GM19239 (cell line): ENCODE measurements around the gene CCDC195.
A peak's percentile ranks its signal among the peaks of the same experiment; 100 is the strongest.
"Not testable (repeated sequence)": the region's sequence is repeated elsewhere in the genome, so short reads cannot be mapped to it uniquely, and the experiment has no call there.

Source experiments
- DNase-seq: peaks from one replicate; pipeline ENCODE4 v3.0.0; 2011; ENCODE audit warnings: low spot score; ENCODE audit not compliant: insufficient read length
- FAIRE-seq: peaks from 2 replicates; lab custom pipeline; 2011; peaks lifted over from hg19 to GRCh38; lab: Jason Lieb, UNC

CCDC195 gene

GRCh38 chr2:224694502-224694901, 21.7 kb downstream of the CCDC195 start:
- DNase-seq: no peak
- FAIRE-seq: no peak

- no peak for FAIRE-seq
- DNase-seq: no peak
These were observed 24.6 kb downstream of the CCDC195 start for GRCh38 chr2:224691563-224691962.

DNA sequence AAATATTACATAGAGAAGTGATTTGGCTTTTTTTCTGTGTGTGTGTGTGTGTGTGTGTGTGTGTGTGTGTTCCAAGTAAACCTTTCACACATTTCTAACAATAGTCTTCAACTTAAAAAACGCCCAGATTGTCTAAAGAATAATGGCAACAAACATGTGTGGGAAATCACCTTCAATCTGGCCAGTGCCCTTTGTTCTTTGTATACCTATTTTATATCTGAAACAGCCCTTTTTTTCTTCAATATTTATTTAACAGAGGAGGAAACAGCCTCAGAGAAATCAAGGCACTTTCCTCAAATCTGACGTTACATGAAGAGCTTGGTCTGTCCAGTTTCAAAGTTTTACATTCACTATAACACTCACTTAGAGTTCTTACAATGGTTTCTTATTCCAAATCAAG, 25.3 kb downstream of the CCDC195 start:
- DNase-seq: no peak
- FAIRE-seq: no peak

DNA sequence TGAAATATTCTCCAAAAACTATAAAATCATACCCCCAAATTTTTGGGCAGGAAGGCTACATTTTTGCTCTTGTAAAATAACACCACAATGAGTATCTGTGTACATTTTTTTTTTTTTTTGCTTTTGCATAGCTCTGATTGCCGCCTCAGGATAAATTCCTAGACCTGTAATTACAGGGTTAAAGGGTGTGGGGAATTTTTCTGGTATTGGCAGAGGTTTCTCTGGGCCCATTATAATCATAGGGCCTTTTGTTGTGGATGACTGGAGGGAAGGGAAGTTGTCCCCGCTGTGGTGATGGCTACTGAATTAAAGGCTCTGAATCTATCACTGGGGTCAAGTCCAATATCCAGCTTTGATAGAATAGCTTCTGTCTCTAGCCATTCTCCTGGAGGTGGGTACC, 26.6 kb downstream of the CCDC195 start:
- DNase-seq (no peak), FAIRE-seq (no peak)

- FAIRE-seq (no peak), DNase-seq (no peak)
These were observed 27.2 kb downstream of the CCDC195 start for GRCh38 chr2:224688997-224689396.

DNA sequence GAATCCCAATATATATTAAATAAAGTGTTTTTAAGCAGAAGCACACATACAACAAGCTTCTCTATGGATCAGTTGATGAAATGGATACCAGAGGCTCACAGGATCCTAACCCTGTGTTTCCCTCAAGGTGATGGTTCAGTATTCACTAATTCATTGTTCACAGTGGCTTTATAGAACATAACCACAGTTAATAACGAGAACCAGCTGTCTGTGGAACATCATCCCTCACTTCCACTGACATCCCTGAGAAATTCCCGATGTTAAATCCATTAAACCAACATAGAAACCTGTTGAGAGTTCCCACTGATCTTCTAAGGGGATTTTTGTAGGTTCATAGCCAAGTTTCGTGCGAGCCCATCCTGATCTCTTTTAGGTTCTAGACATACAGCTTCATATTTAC, 29.0 kb downstream of the CCDC195 start:
- FAIRE-seq (no peak), DNase-seq (no peak)

DNA sequence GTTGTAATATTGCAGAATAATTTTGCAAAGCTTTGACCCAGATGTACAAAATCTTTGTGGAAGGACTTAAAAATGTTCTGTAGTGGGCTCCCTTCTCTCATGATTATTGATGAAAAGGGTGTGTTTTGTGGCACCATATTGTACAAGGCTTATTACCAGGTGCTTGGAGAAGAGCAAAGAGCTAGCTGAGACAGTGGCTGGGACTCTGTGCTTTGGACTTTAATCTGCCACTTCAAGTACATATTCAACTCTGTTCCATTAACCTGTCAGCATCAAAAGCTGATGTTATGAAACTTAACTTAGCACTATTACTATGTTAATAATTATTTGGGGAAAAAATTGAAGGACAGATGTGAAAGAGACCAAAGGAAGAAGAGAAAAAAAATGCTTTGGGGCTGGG, 31.0 kb downstream of the CCDC195 start:
- DNase-seq (no peak), FAIRE-seq (no peak)

DNA sequence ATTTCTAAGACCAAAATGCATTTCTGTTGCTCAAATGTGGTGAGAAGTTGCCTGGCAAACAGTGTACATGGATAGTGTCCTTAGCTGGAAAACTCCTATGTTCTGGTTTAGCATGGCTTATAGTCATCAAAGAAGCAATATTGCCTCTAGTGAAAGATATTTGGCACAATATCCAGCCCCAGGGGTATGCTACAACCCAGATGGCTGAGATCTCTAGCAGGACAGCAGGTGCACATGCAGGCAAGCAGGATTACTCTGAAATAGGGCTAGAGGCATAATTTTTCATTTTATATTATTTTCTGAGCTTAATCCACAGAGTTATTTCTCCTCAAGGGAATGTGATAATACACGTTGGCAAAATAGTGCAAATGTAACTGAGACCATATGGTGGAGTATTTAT, 34.0 kb downstream of the CCDC195 start:
- FAIRE-seq: no peak

GRCh38 chr2:224671731-224672130, 44.4 kb downstream of the CCDC195 start:
- DNase-seq (no peak), FAIRE-seq (no peak)

More for the DNA sequence above, 34.0 kb downstream of the CCDC195 start:
- DNase-seq: no peak

DNA sequence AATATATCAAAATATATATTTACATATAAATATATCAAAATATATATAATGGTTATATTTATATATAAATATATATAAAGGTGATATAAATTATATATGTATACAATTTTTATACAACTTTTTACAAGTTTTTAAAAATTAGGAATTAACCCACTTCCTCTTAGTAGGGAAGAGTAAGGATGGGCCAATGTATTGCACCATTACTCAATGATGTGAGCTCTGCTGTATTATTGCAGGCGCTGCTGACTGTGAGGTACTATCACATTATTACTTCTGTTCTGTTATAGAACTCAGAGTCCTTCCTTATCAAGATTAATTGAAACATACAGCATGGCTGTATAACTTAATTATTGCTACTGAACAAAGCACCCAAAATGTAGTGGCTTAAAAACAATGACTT, 46.0 kb downstream of the CCDC195 start:
- no peak for FAIRE-seq
- no peak for DNase-seq

GRCh38 chr2:224669449-224669848, 46.7 kb downstream of the CCDC195 start:
- FAIRE-seq (peak; percentile 45), DNase-seq (no peak)

DNA sequence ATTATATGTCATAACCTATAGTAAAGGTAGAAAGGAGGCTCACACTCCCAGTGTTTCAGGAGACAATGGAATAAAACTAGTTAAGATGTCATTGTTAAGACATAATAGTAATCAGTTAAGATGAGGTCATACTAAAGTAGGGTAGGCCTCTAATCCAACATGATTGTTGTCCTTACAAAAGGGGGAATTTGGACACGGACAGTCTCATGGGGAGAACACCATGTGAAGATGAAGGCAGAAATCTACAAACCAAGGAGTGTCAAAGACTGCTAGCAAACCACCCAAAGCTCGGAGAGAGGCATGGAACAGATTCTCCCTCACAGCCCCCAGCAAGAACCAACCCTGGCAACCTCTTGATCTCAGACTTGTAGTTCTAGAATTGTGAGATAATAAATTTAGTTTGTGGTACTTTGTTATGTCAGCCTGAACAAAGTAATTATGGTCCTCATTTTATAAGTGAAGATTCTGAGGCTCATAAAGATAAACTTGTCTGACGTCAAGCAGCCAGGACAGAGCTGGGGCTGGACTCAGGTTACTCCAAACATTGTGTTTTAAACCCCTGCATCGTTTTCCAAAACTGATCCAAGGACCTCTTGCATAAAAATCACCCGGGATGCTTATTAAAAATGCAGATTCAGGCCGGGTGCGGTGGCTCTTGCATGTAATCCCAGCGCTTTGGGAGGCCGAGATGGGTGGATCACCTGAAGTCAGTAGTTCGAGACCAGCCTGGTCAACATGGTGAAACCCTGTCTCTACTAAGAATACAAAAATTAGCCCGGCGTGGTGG, 47.8 kb downstream of the CCDC195 start:
- no peak for DNase-seq
- FAIRE-seq: peak; percentile 63

DNA sequence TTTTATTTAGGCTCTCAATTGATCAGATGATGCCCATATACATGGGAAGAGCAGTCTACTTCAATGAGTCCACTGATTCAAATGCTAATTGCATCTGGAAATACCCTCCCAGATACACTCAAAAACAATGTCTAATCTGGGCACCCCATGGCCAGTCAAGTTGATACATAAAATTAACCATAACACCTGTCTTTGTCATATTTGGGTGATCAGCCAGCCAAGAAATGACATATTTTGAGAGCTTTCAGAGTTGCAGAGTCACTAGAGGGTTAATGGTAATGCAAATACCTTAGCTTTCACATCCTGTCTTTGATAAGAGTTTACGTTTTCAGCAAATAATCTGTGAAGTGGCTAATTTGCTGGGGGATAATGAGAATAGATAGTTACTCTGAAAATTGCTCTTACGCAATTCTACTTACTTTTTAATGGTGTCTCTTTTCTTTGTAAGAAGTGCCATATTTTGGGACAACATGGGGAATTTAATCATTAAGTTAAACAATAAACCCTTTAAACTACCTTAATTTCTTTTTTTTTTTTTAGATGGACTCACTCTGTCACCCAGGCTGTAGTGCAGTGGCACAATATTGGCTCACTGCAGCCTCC, 49.1 kb downstream of the CCDC195 start:
- DNase-seq (peak; percentile 40), FAIRE-seq (peak; percentile 95)

DNA sequence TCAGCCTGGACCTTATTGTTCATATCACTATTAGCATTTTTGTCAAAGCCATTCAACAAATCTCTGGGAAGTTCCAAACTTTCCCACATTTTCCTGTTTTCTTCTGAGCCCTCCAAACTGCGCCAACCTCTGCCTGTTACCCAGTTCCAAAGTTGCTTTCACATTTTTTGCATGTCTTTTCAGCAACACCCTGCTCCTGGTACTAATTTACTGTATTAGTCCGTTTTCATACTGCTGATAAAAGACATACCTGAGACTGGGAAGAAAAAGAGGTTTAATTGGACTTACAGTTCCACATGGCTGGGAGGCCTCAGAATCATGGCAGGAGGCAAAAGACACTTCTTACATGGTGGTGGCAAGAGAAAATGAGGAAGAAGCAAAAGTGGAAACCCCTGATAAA, 52.8 kb downstream of the CCDC195 start:
- DNase-seq, FAIRE-seq: not testable (repeated sequence)

DNA sequence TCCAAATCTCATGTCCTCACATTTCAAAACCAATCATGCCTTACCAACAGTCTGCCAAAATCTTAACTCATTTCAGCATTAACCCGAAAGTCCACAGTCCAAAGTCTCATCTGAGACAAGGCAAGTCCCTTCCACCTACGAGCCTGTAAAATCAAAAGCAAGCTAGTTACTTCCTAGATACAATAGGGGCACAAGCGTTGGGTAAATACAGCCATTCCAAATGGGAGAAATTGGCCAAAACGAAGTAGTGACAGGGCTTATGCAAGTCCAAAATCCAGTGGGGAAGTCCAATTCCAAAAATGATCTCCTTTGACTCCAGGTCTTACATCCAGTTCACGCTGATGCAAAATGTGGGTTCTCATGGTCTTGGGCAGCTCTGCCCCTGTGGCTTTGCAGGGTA, 54.5 kb downstream of the CCDC195 start:
- not testable (repeated sequence) for FAIRE-seq, DNase-seq

DNA sequence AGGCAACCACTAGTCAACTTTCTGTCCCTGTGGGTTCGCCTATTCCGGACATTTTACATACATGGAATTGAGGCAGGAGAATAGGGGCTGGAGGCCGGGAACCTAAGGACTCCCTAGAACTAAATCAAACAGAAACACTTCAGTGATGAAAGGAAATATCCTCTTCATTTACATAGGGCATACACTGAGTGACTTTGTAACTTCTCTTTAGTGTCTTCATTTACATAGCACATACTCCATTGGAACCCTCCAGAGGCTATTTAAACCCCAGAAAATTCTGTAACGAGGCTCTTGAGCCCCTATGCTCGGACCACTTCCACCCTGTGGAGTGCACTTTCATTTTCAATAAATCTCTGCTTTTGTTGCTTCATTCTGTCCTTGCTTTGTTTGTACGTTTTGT, 56.5 kb downstream of the CCDC195 start:
- DNase-seq (no peak), FAIRE-seq (no peak)

DNA sequence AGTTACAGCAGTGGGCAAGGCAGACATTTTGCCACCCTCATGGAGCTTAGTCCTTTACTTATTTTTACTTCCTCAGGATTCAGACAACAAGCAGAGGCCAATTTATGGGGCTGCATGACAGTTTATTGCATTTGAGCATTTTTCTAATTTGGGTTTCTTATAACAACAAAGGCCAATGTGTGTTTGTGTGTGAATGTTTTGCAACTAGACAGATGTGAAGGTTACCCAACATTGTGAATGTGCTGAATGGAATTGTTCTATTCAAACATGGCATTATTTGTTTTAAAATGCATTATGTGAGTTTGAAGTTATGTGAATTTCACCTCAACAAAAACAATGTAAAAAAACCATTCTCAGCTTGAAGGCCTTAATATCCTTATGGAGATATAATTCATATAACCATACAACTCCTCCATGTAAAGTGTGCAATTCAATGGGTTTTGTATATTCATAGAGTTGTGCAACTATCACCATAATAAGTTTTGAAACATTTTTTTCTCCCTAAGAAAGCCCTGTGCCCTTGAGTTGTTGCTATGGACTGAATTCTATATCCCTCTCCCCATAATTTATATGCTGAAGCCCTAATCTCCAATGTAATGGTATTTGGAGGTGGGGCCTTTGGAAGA, 57.3 kb downstream of the CCDC195 start:
- FAIRE-seq: peak; percentile 44
- DNase-seq: no peak

- no peak for DNase-seq
- no peak for FAIRE-seq
These were observed 58.8 kb downstream of the CCDC195 start for GRCh38 chr2:224657349-224657748.

GRCh38 chr2:224655006-224655537, 61.1 kb downstream of the CCDC195 start:
- DNase-seq (no peak), FAIRE-seq (no peak)
